ENCODE results near the gene PLEK2. TPM values are rescaled to one million over a fixed set of nuclear protein-coding genes. Genes with fewer than 3 reads are reported as not detected.

The PLEK2 gene
- polyA plus RNA-seq, 1 donor from 2014 or later, result not detected

DNA sequence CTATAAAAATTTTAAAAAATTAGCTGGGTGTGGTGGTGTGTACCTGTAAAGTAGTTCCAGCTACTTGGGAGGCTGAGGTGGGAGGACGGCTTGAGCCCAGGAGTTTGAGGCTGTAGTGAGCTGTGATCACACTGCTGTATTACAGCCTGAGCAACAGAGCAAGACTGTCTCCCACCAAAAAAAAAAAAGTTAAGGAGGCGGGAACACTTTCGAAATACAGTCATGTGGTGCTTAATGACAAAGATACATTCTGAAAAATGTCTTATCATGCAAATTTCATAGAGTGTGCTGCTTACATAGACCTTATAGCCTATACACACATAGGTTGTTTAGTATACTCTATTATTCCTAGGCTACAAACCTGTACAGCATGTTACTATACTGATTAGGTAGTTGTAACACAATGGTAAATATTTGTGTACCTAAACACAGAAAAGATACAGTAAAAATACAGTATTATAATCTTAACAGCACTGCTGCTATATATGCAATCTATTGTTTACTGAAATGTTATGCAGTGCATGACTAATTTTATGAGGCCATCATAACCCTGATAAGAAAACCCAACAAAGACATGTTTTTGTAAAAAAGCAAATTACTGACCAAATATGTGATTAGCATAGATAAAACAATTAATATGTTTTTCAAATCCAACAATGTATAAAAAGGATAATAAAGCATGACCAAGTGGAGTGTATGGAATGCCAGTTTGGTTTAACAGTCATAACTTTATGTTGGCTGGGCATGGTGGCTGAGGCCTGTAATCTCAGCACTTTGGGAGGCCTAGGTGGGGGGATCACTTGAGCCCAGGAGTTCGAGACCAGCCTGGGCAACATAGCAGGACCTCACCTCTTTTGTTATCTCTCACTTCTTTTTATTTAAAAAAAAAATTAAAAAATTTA, 40.5 kb downstream of the PLEK2 start:
- H3K36me3 ChIP-seq (ENCODE audit: insufficient read depth, low read length), result peaks cover 4% of the 10 kb centered on the region

DNA sequence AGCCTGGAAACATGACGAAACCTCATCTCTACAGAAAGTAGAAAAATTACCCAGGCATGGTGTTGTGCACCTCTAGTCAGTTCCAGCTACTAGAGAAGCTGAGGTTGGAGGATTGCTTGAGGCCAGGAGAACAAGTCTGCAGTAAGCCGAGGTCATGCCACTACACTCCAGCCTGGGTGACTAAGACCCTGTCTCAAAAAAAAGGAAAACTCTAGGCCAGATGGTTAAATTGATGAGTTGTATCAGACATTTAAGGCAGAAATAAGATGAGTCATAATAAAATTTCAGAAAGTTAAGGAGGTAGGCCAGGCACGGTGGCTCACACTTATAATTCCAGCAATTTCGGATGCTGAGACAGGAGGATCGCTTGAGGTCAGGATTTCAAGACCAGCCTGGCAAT, 41.1 kb downstream of the PLEK2 start:
- no peaks in the 10 kb centered on the region for H3K9me2 ChIP-seq (ENCODE audit: insufficient read depth, low read length)
- H3K4me3 ChIP-seq (ENCODE audit: low read length), result no peak overlapping the region
- H3F3A ChIP-seq (ENCODE audit: insufficient read depth, low read length, poor library complexity, severe bottlenecking), result no peaks in the 10 kb centered on the region
- no peak overlapping the region for H3K9ac ChIP-seq (ENCODE audit: low read length)
- peaks cover 2% of the 10 kb centered on the region for H3K79me2 ChIP-seq (replicated peaks; ENCODE audit: insufficient read depth, low read length)
- no peaks in the 10 kb centered on the region for H3K27me3 ChIP-seq (ENCODE audit: insufficient read depth, low read depth, low read length)
- no peak for TF ChIP-seq EZH2 (IDR thresholded peaks at IDR 0.05; ENCODE audit: borderline replicate concordance, insufficient read depth, low read length, poor library complexity, severe bottlenecking)
- TF ChIP-seq POLR2AphosphoS5 (IDR thresholded peaks at IDR 0.05), result no peak
- no peak for TF ChIP-seq MXI1 (conservative IDR thresholded peaks at IDR 0.05; ENCODE audit: poor library complexity, severe bottlenecking)
- no peaks in the 10 kb centered on the region for H3K9me3 ChIP-seq (ENCODE audit: low read length)
- H3K27ac ChIP-seq (ENCODE audit: low read length), result no peak overlapping the region
- H3K4me2 ChIP-seq (ENCODE audit: low read length), result no peak overlapping the region
- H4K20me1 ChIP-seq (ENCODE audit: insufficient read depth), result no peaks in the 10 kb centered on the region
- peaks cover 4% of the 10 kb centered on the region for H3K36me3 ChIP-seq (ENCODE audit: insufficient read depth, low read length)
- no peak overlapping the region for H2AFZ ChIP-seq (ENCODE audit: low read depth, low read length)

More for the DNA sequence above, 40.5 kb downstream of the PLEK2 start:
- Histone ChIP-seq H2AFZ (ENCODE audit: low read depth, low read length) (no peak overlapping the region), H3K9ac (ENCODE audit: low read length) (no peak overlapping the region), H3K27ac (ENCODE audit: low read length) (no peak overlapping the region), H3F3A (ENCODE audit: insufficient read depth, low read length, poor library complexity, severe bottlenecking) (no peaks in the 10 kb centered on the region), H4K20me1 (ENCODE audit: insufficient read depth) (no peaks in the 10 kb centered on the region), H3K9me2 (ENCODE audit: insufficient read depth, low read length) (no peaks in the 10 kb centered on the region), H3K4me3 (ENCODE audit: low read length) (no peak overlapping the region), H3K9me3 (ENCODE audit: low read length) (no peaks in the 10 kb centered on the region), H3K79me2 (replicated peaks; ENCODE audit: insufficient read depth, low read length) (peaks cover 2% of the 10 kb centered on the region), H3K4me2 (ENCODE audit: low read length) (no peak overlapping the region), H3K27me3 (ENCODE audit: insufficient read depth, low read depth, low read length) (no peaks in the 10 kb centered on the region)
- no peak for TF ChIP-seq SMC3 (conservative IDR thresholded peaks at IDR 0.05; ENCODE audit: poor library complexity)
- TF ChIP-seq, protein P1, sequence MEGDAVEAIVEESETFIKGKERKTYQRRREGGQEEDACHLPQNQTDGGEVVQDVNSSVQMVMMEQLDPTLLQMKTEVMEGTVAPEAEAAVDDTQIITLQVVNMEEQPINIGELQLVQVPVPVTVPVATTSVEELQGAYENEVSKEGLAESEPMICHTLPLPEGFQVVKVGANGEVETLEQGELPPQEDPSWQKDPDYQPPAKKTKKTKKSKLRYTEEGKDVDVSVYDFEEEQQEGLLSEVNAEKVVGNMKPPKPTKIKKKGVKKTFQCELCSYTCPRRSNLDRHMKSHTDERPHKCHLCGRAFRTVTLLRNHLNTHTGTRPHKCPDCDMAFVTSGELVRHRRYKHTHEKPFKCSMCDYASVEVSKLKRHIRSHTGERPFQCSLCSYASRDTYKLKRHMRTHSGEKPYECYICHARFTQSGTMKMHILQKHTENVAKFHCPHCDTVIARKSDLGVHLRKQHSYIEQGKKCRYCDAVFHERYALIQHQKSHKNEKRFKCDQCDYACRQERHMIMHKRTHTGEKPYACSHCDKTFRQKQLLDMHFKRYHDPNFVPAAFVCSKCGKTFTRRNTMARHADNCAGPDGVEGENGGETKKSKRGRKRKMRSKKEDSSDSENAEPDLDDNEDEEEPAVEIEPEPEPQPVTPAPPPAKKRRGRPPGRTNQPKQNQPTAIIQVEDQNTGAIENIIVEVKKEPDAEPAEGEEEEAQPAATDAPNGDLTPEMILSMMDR (IDR thresholded peaks at IDR 0.05; ENCODE audit: poor library complexity, severe bottlenecking), result no peak
- no peak for TF ChIP-seq TAF1 (IDR thresholded peaks at IDR 0.05; ENCODE audit: low read depth)
- TF ChIP-seq POLR2AphosphoS5 (IDR thresholded peaks at IDR 0.05), result no peak
- TF ChIP-seq EZH2 (IDR thresholded peaks at IDR 0.05; ENCODE audit: borderline replicate concordance, insufficient read depth, low read length, poor library complexity, severe bottlenecking), result no peak
- no peak for TF ChIP-seq RAD21 (conservative IDR thresholded peaks at IDR 0.05)
- TF ChIP-seq EP300 (conservative IDR thresholded peaks at IDR 0.05; ENCODE audit: poor library complexity, severe bottlenecking), result no peak
- TF ChIP-seq MXI1 (conservative IDR thresholded peaks at IDR 0.05; ENCODE audit: poor library complexity, severe bottlenecking), result no peak

DNA sequence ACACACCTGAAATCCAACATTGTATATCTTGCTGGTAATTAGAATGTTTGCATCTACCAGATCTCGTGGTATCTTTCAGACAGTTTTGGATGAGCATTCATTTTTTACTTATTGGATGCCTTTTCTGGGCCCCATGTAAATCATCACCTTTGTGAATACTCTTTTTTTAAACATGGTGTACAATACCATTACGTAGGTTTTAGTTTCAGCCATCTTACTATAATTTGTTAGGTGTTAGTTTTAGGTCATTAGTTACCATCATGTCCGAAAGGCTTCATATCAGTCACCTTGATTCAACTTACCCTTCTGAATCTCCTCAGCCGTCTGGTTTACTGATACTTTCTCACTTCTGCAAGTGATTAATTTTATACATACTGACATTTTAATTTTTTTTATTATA, 46.5 kb downstream of the PLEK2 start:
- H4K20me1 ChIP-seq (ENCODE audit: insufficient read depth), result no peaks in the 10 kb centered on the region
- H2AFZ ChIP-seq (ENCODE audit: low read depth, low read length), result no peak overlapping the region
- H3K79me2 ChIP-seq (replicated peaks; ENCODE audit: insufficient read depth, low read length), result peaks cover 33% of the 10 kb centered on the region
- TF ChIP-seq RAD21 (conservative IDR thresholded peaks at IDR 0.05) (no peak), EZH2 (IDR thresholded peaks at IDR 0.05; ENCODE audit: borderline replicate concordance, insufficient read depth, low read length, poor library complexity, severe bottlenecking) (no peak), POLR2AphosphoS5 (IDR thresholded peaks at IDR 0.05) (no peak), MXI1 (conservative IDR thresholded peaks at IDR 0.05; ENCODE audit: poor library complexity, severe bottlenecking) (no peak), SMC3 (conservative IDR thresholded peaks at IDR 0.05; ENCODE audit: poor library complexity) (no peak), TAF1 (IDR thresholded peaks at IDR 0.05; ENCODE audit: low read depth) (no peak), EP300 (conservative IDR thresholded peaks at IDR 0.05; ENCODE audit: poor library complexity, severe bottlenecking) (no peak)
- TF ChIP-seq, protein P2, sequence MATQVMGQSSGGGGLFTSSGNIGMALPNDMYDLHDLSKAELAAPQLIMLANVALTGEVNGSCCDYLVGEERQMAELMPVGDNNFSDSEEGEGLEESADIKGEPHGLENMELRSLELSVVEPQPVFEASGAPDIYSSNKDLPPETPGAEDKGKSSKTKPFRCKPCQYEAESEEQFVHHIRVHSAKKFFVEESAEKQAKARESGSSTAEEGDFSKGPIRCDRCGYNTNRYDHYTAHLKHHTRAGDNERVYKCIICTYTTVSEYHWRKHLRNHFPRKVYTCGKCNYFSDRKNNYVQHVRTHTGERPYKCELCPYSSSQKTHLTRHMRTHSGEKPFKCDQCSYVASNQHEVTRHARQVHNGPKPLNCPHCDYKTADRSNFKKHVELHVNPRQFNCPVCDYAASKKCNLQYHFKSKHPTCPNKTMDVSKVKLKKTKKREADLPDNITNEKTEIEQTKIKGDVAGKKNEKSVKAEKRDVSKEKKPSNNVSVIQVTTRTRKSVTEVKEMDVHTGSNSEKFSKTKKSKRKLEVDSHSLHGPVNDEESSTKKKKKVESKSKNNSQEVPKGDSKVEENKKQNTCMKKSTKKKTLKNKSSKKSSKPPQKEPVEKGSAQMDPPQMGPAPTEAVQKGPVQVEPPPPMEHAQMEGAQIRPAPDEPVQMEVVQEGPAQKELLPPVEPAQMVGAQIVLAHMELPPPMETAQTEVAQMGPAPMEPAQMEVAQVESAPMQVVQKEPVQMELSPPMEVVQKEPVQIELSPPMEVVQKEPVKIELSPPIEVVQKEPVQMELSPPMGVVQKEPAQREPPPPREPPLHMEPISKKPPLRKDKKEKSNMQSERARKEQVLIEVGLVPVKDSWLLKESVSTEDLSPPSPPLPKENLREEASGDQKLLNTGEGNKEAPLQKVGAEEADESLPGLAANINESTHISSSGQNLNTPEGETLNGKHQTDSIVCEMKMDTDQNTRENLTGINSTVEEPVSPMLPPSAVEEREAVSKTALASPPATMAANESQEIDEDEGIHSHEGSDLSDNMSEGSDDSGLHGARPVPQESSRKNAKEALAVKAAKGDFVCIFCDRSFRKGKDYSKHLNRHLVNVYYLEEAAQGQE (IDR thresholded peaks at IDR 0.05; ENCODE audit: borderline replicate concordance), result no peak
- TF ChIP-seq, protein P1 (IDR thresholded peaks at IDR 0.05; ENCODE audit: poor library complexity, severe bottlenecking), result no peak
- H3K27ac ChIP-seq (ENCODE audit: low read length), result no peak overlapping the region
- H3K9me3 ChIP-seq (ENCODE audit: low read length), result no peaks in the 10 kb centered on the region
- H3K9me2 ChIP-seq (ENCODE audit: insufficient read depth, low read length), result no peaks in the 10 kb centered on the region
- no peak overlapping the region for H3K9ac ChIP-seq (ENCODE audit: low read length)
- H3K4me2 ChIP-seq (ENCODE audit: low read length), result no peak overlapping the region
- no peak overlapping the region for H3K4me3 ChIP-seq (ENCODE audit: low read length)
- no peaks in the 10 kb centered on the region for H3F3A ChIP-seq (ENCODE audit: insufficient read depth, low read length, poor library complexity, severe bottlenecking)
- no peaks in the 10 kb centered on the region for H3K27me3 ChIP-seq (ENCODE audit: insufficient read depth, low read depth, low read length)
- H3K36me3 ChIP-seq (ENCODE audit: insufficient read depth, low read length), result peaks cover 8% of the 10 kb centered on the region
